GM19035 (cell line): Measurements from ENCODE around the gene KCNK6.
A peak's percentile ranks its signal among the peaks of the same experiment; 100 is the strongest.

ENCODE experiments used
- ATAC-seq: cut with Tn5 transposase; IDR thresholded peaks from one replicate; pipeline ENCODE4 v1.9.1; 2021; ENCODE audit not compliant: unreplicated experiment

KCNK6 gene

GRCh38 chr19:38294090-38294489, 25.6 kb upstream of the KCNK6 start:
- no peak for ATAC-seq

DNA sequence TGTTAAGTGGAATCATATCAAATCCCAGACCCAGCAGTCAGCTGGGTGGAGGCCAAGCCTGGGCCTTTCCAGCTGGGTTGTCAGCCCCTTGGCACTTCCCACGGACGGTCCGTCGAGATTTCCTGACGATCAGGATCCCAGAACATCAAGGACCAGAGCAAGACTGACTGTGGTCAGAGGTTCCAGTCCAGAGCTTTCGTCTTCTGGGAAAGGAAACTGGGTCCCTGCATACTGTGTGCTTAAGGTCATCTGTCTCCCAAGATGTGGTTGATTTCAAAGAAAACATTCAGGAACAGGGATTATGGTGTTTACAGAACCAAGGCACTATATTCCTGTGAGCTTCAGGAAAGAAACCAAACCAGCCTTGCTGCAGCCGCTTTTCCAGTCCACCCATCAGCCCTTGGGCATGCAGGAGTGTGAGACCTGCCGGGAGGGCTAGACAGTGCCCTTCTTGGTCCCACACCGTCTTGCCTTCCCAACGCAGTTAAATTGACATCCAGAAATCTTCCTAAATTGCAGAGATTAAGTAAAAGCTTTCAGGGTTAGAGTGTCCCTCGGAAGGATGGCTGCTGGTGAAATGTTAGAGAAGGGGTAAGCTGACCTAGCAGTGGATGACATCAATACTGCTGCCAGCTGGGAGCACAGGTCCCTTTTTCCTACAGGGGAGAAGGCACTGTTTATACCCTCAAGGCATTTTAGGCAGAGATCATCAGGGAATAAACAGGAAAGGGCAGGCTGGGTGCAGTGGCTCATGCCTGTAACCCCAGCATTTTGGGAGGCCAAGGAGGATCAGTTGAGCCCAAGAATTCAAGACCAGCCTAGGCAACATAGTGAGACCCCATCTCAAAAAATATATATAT, 20.6 kb upstream of the KCNK6 start:
- no peak for ATAC-seq

DNA sequence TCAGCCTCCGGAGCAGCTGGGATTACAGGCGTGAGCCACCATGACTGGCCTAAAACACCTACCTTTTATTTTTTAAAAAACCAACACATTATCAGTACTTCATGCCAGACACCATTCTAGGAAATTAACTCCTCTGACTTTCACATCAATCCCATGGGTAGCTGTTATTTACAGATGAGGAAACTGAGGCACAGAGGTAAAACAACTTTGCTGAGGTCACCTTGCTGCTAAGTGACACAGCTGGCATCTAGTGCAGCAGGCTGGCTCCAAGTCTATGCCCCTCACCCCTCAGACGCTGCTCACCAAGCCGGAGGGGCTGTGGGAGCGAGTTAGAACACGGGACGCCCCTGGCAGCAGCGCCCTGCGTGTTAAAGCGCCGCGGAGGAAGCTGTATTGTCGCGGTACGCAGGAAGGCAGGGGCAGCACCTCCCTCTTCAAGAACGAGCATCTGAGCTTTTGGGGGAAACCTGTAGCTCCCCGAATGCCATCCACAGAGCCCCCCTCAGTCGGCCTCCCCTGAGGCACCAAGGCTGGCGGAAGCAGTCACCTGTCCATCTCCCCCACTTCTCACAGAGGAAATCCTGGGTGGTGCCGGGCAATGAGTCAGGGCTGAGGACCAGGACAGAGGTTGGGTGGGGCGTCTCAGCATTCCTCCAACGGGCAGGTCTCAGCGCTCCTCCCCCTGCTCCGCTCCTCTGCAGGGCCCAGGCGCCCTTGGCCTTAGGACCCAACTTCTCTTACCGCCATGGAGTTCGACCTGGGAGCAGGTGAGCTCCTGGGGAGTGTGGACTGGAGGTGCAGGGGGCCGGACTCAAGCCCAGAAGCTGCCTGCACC, 15.9 kb upstream of the KCNK6 start, which contains the start of gene C19orf33:
C19orf33 (plus strand) TSS at position 735 of the 835 bp plus-strand sequence; CDS start at position 746, 11 bp downstream.
- ATAC-seq = no peak

DNA sequence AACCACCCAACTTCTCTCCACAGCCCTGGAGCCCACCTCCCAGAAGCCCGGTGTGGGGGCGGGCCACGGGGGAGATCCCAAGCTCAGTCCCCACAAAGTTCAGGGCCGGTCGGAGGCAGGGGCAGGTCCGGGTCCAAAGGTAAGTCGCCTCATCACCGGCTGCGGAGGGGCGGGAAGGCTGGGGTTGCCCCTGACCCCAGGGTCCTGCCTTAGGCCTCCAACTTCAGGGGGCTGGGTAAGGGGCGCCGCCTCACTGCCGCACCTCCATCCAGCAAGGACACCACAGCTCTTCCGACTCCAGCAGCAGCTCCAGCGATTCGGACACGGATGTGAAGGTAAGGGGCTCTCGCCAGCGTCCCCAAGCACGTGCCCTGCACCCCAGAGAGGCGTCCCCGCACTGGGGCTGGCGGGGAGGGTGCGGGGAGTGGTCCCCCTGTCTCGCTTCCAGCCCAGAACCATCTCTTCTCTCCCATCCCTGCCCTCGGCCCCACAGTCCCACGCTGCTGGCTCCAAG, 15.2 kb upstream of the KCNK6 start:
- ATAC-seq = no peak

DNA sequence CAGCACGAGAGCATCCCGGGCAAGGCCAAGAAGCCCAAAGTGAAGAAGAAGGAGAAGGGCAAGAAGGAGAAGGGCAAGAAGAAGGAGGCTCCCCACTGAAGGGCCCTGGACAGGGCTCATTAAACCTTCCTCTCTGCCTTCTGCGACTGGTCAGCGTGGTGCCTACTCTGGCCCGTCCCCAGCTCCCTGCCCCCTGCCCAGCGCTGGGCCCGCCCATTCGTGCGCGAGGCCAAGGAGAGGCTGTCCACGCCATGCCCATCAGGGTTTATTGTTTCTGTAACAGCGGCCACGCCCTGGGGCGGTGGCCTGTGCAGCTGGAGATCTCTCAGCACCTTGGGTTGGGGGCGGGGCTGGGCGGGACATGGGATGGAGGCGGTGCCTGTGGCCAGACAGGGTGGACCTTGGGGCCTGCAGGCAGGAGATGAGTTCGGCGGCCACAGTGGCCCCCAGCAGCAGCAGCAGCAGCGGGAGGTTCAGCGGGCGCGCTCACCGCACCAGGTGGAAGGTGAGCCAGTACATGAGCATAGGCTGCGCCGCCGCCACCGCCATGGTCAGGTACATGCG, 14.7 kb upstream of the KCNK6 start:
- no peak for ATAC-seq

DNA sequence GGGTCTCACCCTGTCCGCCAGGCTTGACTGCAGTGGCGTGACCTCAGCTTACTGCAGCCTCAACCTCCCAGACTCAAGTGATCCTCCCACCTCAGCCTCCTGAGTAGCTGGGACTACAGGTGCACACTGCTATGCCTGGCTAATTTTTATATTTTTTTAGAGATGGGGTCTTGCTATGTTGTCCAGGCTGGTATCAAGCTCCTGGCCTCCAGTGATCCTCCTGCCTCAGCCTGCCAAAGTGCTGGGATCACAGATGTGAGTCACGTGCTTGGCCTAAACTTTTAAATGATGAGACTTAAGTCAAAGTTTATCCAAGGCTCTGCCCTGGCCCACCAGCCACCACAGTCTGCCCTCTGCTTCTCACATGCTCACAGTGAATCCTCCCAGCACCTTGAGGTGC, 13.4 kb upstream of the KCNK6 start:
- ATAC-seq = no peak

GRCh38 chr19:38307076-38307475, 12.6 kb upstream of the KCNK6 start:
- ATAC-seq = no peak

DNA sequence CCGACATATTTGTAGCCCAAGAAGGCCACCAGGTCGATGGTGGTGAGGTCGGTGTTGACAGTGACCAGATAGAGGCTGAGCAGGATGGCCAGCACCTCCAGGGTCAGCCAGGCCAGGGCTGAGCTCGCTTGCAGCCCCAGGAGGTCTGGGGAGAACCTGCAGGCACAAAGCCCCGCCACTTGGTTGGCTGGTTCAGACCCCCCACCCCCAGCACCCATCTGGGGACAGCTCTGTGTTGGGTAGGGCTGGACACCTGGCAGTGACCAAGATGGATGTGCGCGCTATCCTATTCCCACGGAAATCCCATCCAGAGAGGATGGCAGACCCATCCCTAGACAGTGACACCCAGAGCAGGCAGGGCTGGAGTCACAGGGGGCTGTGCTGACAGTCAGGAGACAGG, 12.0 kb upstream of the KCNK6 start:
- no peak for ATAC-seq

GRCh38 chr19:38308006-38308766, 11.5 kb upstream of the KCNK6 start:
- ATAC-seq = no peak

GRCh38 chr19:38308926-38309614, 10.6 kb upstream of the KCNK6 start:
- ATAC-seq = no peak

- ATAC-seq = no peak
Observed at GRCh38 chr19:38309615-38310278, 9.9 kb upstream of the KCNK6 start.

DNA sequence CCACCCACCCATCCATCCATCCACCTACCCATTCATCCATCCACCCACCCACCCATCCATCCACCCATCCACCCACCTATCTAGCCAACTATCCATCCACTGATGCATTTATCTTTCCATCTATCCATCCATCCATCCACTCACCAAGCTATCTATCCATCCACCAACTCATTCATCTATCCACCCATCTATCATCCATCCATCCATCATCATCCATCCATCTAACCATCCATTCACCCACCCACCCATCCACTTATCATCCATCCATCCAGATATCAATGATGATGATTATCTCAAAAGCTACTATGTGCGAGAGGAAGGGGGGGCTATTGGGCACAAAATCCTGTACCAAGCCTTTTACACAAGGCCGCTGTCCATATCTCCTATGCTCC, 9.4 kb upstream of the KCNK6 start:
- no peak for ATAC-seq

DNA sequence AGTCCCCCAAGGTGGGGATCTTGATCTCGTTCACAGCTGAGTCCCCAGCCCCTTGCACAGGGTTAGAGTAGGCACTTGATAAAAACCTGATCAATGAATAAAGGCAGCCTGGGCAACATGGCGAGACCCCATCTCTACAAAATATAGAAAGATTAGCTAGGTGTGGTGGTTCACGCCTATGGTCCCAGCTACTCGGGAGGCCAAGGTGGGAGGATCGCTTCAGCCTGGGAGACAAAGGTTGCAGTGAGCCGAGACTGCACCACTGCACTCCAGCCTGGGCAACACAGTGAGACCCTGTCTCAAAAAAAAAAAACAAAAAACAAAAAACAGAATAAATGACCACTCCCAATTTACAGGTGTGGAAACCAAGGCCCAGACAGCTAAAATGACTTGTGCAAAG, 8.7 kb upstream of the KCNK6 start:
- ATAC-seq = no peak

DNA sequence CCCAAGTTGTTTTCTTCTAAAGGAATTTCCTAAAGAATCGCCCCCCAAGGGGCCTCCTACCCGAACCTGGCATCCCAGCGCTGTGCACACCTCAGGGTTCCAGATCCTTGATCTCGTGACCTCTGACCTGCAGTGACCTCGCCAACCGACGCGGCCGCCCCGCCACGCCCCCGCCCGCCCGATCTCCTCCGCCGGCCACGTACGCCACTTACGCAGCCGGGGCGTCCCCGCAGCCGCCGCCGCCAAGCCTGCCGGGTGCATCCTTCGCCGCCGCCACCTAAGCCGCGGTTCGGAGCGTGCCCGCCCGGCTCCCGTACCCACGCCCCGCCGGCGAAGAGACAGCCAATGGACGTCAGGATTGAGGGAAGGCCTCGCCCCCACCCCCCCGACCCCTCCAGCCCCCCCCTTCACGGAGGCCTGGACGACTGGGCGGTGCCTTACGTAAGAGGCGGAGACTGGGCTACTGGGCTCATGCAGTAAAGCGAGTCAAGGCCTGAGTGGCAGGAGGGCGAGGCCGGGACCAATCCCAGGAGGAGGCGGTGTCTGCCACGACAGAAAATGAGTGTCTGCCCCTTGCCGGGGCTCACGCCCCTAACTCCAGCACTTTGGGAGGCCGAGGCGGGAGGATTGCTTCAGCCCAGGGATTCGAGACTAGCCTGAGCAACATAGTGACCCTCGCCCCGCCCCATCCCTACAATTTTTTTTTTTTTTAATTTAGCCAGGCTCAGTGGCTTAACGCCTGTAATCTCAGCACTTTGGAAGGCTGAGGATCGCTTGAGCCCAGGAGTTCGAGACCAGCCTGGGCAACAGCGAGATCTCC, 3.8 kb upstream of the KCNK6 start, which contains the start of gene YIF1B:
YIF1B (minus strand) TSS at position 291 of the 820 bp plus-strand sequence; CDS start at position 261, 30 bp downstream.
- ATAC-seq = peak; percentile 88

DNA sequence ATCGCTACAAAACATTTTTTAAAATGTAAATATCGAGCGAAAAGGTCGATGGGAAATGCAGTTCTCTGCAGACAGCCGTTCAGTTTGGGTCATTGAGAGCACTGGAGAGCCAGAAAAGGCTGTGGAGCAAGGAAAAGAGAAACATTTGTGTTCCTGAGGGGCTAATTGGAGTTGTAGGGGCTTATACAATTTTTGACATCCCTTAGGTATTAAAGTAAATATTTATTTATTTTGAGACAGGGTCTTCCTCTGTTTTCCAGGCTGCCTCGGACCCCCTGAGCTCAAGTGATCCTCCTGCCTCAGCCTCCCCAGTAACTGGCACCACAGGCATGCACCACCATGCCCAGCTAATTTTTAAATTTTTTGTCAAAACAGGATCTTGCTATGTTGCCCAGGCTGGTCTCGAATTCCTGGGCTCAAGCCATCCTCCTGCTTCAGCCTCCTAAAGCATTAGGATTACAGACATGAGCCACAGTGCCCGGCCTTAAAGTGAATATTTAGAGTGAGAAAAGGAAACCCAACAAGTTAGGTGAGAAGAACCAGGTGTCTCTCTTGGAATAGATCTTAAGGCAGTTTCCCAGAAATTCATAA, 3.1 kb upstream of the KCNK6 start:
- peak; percentile 2 for ATAC-seq

GRCh38 chr19:38317104-38317612, 2.5 kb upstream of the KCNK6 start:
- no peak for ATAC-seq

DNA sequence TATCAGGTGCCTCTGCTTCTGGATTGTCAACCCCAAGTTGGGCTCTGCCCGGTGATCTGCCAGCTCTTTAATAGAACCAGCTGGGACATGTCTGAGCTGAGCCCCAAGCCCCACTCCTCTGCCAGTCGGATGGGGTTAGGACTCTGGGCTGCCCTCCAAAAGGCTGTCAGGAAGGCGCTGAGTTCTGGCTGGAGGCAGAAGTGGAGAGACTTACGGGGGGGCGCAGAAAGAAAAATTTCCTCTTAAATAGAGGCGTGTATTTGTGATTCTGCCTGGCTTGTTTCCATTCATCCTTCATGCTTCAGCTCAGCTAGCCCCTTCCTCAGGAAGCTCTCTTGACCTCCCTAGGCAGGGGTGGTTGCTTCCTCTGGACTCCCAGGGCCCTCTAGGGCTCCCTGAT, 985 bp upstream of the KCNK6 start:
- ATAC-seq = no peak

DNA sequence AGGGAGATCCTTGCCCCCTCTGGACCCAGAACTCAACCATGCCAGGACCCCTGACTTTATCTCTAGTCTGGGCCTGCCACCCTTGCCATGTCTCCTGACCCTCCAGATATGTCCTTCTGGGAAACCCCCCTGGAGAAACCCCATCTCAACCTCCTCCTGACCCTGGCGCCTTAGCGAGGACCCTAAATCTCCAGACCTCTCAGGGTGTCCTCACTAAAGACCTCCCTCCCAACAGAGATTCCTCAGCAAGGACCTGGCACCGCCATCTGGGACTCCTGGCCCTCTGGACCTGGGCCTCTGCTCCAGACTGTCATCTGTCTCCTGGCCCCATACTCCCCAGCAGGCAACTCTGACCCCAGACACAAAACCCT, 1.3 kb downstream of the KCNK6 start:
- ATAC-seq = no peak
